GM12878 (cell line): ENCODE results near the gene DDX31. TPM values are rescaled to one million over a fixed set of nuclear protein-coding genes. Genes with fewer than 3 reads are reported as not detected.

ENCODE experiments used
- ATAC-seq: fragments of 200-7000 bp; cut with Tn5 transposase; 3 replicates; pipeline ENCODE4 v1.9.1; 2020; ENCODE audit warnings: mild to moderate bottlenecking, moderate library complexity
- BruUV-seq: library from RNA; stranded (reverse); fragments of 400-500 nt; replicated peaks from 2 replicates; lab custom pipeline; 2021; lab: Mats Ljungman, UMichigan
- CTCF ChIA-PET: fragments of 300-600 bp; sonication (Branson Sonifier 250); formaldehyde crosslinking; extraction: SDS; loops from one replicate; lab custom pipeline; 2021; ENCODE audit warnings: inconsistent platforms; lab: Yijun Ruan, JAX
- POLR2A ChIA-PET: fragments of 350-600 bp; formaldehyde crosslinking; extraction: SDS; loops from one replicate; lab custom pipeline; 2021; ENCODE audit warnings: inconsistent platforms; lab: Charles Lee
- RAD21 ChIA-PET: fragments of 300-600 bp; sonication (Branson Sonifier 250); formaldehyde crosslinking; loops from one replicate; lab custom pipeline; 2023; ENCODE audit warnings: antibody characterized with exemption; ENCODE audit not compliant: unreplicated experiment; lab: Charles Lee
- SMC1A ChIA-PET: fragments of 300-600 bp; sonication (Branson Sonifier 250); formaldehyde crosslinking; loops from one replicate; lab custom pipeline; 2023; ENCODE audit not compliant: unreplicated experiment, uncharacterized antibody; lab: Charles Lee
- DNase-seq: peaks from one replicate; pipeline ENCODE4 v3.0.0-alpha.2; 2011; ENCODE audit warnings: low read depth, low spot score
- FAIRE-seq: peaks from 3 replicates; lab custom pipeline; 2011; peaks lifted over from hg19 to GRCh38; lab: Jason Lieb, UNC
- H2AFZ ChIP-seq: 2 replicates; pipeline ENCODE4 v1.6.0; 2011; ENCODE audit warnings: low read depth, low read length, control low read depth; ENCODE audit not compliant: control insufficient read depth
- H3K27ac ChIP-seq: 2 replicates; pipeline ENCODE4 v1.5.1; 2011; ENCODE audit warnings: control low read depth; ENCODE audit not compliant: control insufficient read depth, insufficient read depth
- H3K27me3 ChIP-seq, 2 experiments: replicated peaks in 1 of 2; 2 replicates each; pipeline versions ENCODE4 v1.6.0 to v1.6.1; 2011; ENCODE audit warnings: low read length in 1 of 2; ENCODE audit not compliant: control insufficient read depth in 2 of 2, insufficient read depth in 2 of 2
- H3K36me3 ChIP-seq, 2 experiments: 2 replicates each; pipeline ENCODE4 v1.5.1; 2011; ENCODE audit warnings: low read length in 1 of 2; ENCODE audit not compliant: control insufficient read depth in 2 of 2, insufficient read depth in 2 of 2
- H3K4me1 ChIP-seq: 2 replicates; pipeline ENCODE4 v1.6.1; 2011; ENCODE audit warnings: mild to moderate bottlenecking, low read length, moderate library complexity, mixed read lengths; ENCODE audit not compliant: control insufficient read depth, insufficient read depth
- H3K4me2 ChIP-seq: 2 replicates; pipeline ENCODE4 v1.6.0; 2011; ENCODE audit warnings: control low read depth; ENCODE audit not compliant: control insufficient read depth, insufficient read depth
- H3K4me3 ChIP-seq: fragments of 200-600 bp; sonication (generic); 2 replicates; pipeline ENCODE4 v1.5.1; 2016
- H3K79me2 ChIP-seq: 2 replicates; pipeline ENCODE4 v1.6.0; 2011; ENCODE audit warnings: low read length; ENCODE audit not compliant: control insufficient read depth, insufficient read depth
- H3K9ac ChIP-seq: 2 replicates; pipeline ENCODE4 v1.8.0; 2011; ENCODE audit warnings: low read length, control low read depth, mixed read lengths; ENCODE audit not compliant: control insufficient read depth, insufficient read depth
- H3K9me3 ChIP-seq: replicated peaks from 3 replicates; pipeline ENCODE4 v1.5.1; 2011; ENCODE audit warnings: mild to moderate bottlenecking, low read length; ENCODE audit not compliant: control insufficient read depth, insufficient read depth
- H4K20me1 ChIP-seq: 2 replicates; pipeline ENCODE4 v1.6.0; 2011; ENCODE audit not compliant: control insufficient read depth, insufficient read depth
- BCL11A ChIP-seq: IDR thresholded peaks from 2 replicates; pipeline ENCODE4 v1.6.1; 2011; ENCODE audit warnings: low read depth, low read length
- CHD1 ChIP-seq: IDR thresholded peaks from 2 replicates; pipeline ENCODE4 v1.6.1; 2012; ENCODE audit warnings: low read depth, low read length, improper control_type of control experiment
- CHD2 ChIP-seq: IDR thresholded peaks from 2 replicates; pipeline ENCODE4 v1.6.1; 2011; ENCODE audit warnings: low read depth, low read length, improper control_type of control experiment, borderline replicate concordance
- CREM ChIP-seq: IDR thresholded peaks from 2 replicates; pipeline ENCODE4 v1.6.1; 2014; ENCODE audit warnings: antibody characterized with exemption, low read depth
- DPF2 ChIP-seq: fragments of 450-650 bp; IDR thresholded peaks from 2 replicates; pipeline ENCODE4 v1.6.1; 2017; ENCODE audit warnings: mild to moderate bottlenecking
- FOXK2 ChIP-seq: fragments of 450-650 bp; IDR thresholded peaks from 2 replicates; pipeline ENCODE4 v1.6.1; 2017; ENCODE audit warnings: mild to moderate bottlenecking, moderate library complexity
- MTA3 ChIP-seq: IDR thresholded peaks from 2 replicates; pipeline ENCODE4 v1.6.1; 2012; ENCODE audit warnings: low read length, inconsistent platforms, borderline replicate concordance
- NRF1 ChIP-seq: conservative IDR thresholded peaks from 2 replicates; pipeline ENCODE4 v1.6.1; 2011; ENCODE audit warnings: mild to moderate bottlenecking, low read depth, low read length, improper control_type of control experiment
- RB1 ChIP-seq: fragments of 450-650 bp; formaldehyde crosslinking; IDR thresholded peaks from 2 replicates; pipeline ENCODE4 v1.6.1; 2017; ENCODE audit warnings: mild to moderate bottlenecking, borderline replicate concordance
- RCOR1 ChIP-seq: conservative IDR thresholded peaks from 2 replicates; pipeline ENCODE4 v1.6.1; 2012; ENCODE audit warnings: low read depth, low read length, improper control_type of control experiment
- RELA ChIP-seq: fragments of 450-650 bp; IDR thresholded peaks from 2 replicates; pipeline ENCODE4 v1.8.0; 2014; ENCODE audit warnings: borderline replicate concordance; ENCODE audit not compliant: partially characterized antibody
- SPI1 ChIP-seq: IDR thresholded peaks from 2 replicates; pipeline ENCODE4 v1.6.1; 2011; ENCODE audit warnings: low read depth, mild to moderate bottlenecking, low read length, moderate library complexity, borderline replicate concordance; ENCODE audit not compliant: insufficient read depth
- SRF ChIP-seq, 2 experiments: IDR thresholded peaks; 2 replicates each; pipeline ENCODE4 v1.6.1; 2011; ENCODE audit warnings: low read depth in 2 of 2, low read length in 2 of 2, mild to moderate bottlenecking in 1 of 2, moderate library complexity in 1 of 2
- YBX1 ChIP-seq: fragments of 450-650 bp; IDR thresholded peaks from 2 replicates; pipeline ENCODE4 v1.6.1; 2016; ENCODE audit warnings: antibody characterized with exemption
- WGBS: methylation state at CpG from one replicate; pipeline ENCODE4 v1.1.6; 2016; ENCODE audit warnings: low lambda C conversion rate; ENCODE audit not compliant: insufficient replicate concordance, insufficient coverage; ENCODE audit errors: missing lambda C conversion rate; 5-methylcytosine and 5-hydroxymethylcytosine counted together
- in situ Hi-C: fragments of 300-500 bp; cut with MboI; formaldehyde crosslinking; loops from 9 replicates; pipeline ENCODE4 v1.14.3; 2018; ENCODE audit warnings: mixed read lengths
- intact Hi-C: fragments of 100-400 bp; cut with micrococcal nuclease; formaldehyde crosslinking; loops from one replicate; pipeline ENCODE4 v1.14.2; 2022; ENCODE audit not compliant: unreplicated experiment
- polyA plus RNA-seq, 11 experiments: library from polyadenylated mRNA; depleted of rRNA in 4 of 11; unstranded in 6 of 11; stranded (reverse) in 5 of 11; fragments of >200 nt; fragmentation: Nextera tagmentation in 4 of 11; fragmentation: Illumina TruSeq in 1 of 11; extraction: Ambion mirVana in 4 of 11; extraction: Trizol in 1 of 11; gene quantifications; 1 replicate in 1 of 11; 2 replicates in 10 of 11; pipeline versions ENCODE4 v1.2.1 to v1.2.3, GENCODE V29; 2011 to 2016; ENCODE audit warnings: inconsistent platforms in 2 of 11, missing spikeins in 2 of 11, low read depth in 1 of 11
- total RNA-seq, 4 experiments: library from RNA; depleted of rRNA in 3 of 4; stranded (reverse); fragments of >200 nt in 3 of 4; fragmentation: Illumina TruSeq in 1 of 4; extraction: Trizol in 1 of 4; gene quantifications; 2 replicates each; pipeline versions ENCODE4 v1.2.1 to v1.2.3, GENCODE V29; 2013 to 2021
- TF ChIP-seq, protein P1 (sequence below): fragments of 150-350 bp; IDR thresholded peaks from 2 replicates; pipeline ENCODE4 v1.6.1; 2016; ENCODE audit warnings: low read depth, low read length
- TF ChIP-seq, protein P2 (sequence below): IDR thresholded peaks from 2 replicates; pipeline ENCODE4 v1.6.1; 2011; ENCODE audit warnings: mild to moderate bottlenecking, low read depth, low read length, moderate library complexity; ENCODE audit not compliant: insufficient replicate concordance
- TF ChIP-seq, protein P3 (sequence below): IDR thresholded peaks from 2 replicates; pipeline ENCODE4 v1.6.1; 2012; ENCODE audit warnings: low read depth, low read length, improper control_type of control experiment
- TF ChIP-seq, protein P4 (sequence below): IDR thresholded peaks from 2 replicates; pipeline ENCODE4 v1.6.1; 2011; ENCODE audit warnings: low read depth, mild to moderate bottlenecking, low read length, moderate library complexity, borderline replicate concordance; ENCODE audit errors: extremely low read depth

Gene DDX31
- total and polyA plus RNA-seq, 10 of the 15 experiments (the other 5 are each of a cell fraction or from before 2014, with no cell fraction given) = 12.1 to 30.8 (median 20.8) TPM

DNA sequence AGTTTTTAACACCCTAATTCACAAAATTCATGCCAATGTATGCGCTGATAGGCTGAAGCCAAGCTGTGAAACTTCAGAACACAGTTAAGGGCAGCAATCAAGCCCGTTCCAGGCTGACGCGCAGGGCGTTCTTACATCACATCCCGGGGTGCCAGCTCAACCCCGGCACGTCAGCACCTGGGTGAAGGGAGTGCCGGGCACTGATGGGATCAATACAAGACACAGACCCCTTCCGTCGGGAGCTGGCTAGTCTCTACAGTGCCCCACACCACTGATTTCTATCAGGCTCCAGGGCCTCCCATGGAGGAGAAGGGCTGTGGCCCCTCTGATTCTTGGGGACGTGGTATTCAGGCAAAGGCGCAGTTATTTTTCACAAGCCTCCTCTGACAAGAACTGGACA, 75.4 kb downstream of the DDX31 start:
- no TSS peak for BruUV-seq
- ChIA-PET RAD21 (no interaction called here), SMC1A (no interaction called here), CTCF (no interaction called here), POLR2A (no interaction called here)
- in situ Hi-C loops = no loop called here
- no peaks in the 10 kb centered on the region for H4K20me1 ChIP-seq
- intact Hi-C loops = no loop called here
- H3K9ac ChIP-seq = no peak overlapping the region
- TF ChIP-seq SRF (IDR thresholded peaks at IDR 0.05; ENCODE audit: low read depth in 2 of 2, low read length in 2 of 2) = no peak
- no peak for TF ChIP-seq CREM
- no peak for TF ChIP-seq NRF1
- TF ChIP-seq, protein P1, sequence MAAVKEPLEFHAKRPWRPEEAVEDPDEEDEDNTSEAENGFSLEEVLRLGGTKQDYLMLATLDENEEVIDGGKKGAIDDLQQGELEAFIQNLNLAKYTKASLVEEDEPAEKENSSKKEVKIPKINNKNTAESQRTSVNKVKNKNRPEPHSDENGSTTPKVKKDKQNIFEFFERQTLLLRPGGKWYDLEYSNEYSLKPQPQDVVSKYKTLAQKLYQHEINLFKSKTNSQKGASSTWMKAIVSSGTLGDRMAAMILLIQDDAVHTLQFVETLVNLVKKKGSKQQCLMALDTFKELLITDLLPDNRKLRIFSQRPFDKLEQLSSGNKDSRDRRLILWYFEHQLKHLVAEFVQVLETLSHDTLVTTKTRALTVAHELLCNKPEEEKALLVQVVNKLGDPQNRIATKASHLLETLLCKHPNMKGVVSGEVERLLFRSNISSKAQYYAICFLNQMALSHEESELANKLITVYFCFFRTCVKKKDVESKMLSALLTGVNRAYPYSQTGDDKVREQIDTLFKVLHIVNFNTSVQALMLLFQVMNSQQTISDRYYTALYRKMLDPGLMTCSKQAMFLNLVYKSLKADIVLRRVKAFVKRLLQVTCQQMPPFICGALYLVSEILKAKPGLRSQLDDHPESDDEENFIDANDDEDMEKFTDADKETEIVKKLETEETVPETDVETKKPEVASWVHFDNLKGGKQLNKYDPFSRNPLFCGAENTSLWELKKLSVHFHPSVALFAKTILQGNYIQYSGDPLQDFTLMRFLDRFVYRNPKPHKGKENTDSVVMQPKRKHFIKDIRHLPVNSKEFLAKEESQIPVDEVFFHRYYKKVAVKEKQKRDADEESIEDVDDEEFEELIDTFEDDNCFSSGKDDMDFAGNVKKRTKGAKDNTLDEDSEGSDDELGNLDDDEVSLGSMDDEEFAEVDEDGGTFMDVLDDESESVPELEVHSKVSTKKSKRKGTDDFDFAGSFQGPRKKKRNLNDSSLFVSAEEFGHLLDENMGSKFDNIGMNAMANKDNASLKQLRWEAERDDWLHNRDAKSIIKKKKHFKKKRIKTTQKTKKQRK = no peak
- TF ChIP-seq FOXK2 = no peak
- TF ChIP-seq CHD1 = no peak
- TF ChIP-seq SPI1 = no peak
- no peak for TF ChIP-seq RELA
- TF ChIP-seq YBX1 = no peak
- TF ChIP-seq RB1 = no peak
- TF ChIP-seq, protein P2, sequence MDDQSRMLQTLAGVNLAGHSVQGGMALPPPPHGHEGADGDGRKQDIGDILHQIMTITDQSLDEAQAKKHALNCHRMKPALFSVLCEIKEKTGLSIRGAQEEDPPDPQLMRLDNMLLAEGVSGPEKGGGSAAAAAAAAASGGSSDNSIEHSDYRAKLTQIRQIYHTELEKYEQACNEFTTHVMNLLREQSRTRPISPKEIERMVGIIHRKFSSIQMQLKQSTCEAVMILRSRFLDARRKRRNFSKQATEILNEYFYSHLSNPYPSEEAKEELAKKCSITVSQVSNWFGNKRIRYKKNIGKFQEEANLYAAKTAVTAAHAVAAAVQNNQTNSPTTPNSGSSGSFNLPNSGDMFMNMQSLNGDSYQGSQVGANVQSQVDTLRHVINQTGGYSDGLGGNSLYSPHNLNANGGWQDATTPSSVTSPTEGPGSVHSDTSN = no peak
- TF ChIP-seq, protein P3, sequence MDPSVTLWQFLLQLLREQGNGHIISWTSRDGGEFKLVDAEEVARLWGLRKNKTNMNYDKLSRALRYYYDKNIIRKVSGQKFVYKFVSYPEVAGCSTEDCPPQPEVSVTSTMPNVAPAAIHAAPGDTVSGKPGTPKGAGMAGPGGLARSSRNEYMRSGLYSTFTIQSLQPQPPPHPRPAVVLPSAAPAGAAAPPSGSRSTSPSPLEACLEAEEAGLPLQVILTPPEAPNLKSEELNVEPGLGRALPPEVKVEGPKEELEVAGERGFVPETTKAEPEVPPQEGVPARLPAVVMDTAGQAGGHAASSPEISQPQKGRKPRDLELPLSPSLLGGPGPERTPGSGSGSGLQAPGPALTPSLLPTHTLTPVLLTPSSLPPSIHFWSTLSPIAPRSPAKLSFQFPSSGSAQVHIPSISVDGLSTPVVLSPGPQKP = no peak
- no peak for TF ChIP-seq DPF2
- TF ChIP-seq, protein P4, sequence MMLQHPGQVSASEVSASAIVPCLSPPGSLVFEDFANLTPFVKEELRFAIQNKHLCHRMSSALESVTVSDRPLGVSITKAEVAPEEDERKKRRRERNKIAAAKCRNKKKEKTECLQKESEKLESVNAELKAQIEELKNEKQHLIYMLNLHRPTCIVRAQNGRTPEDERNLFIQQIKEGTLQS = no peak
- no peak for TF ChIP-seq CHD2
- no peak for TF ChIP-seq MTA3
- no peak for TF ChIP-seq BCL11A
- TF ChIP-seq RCOR1 = no peak
- no peaks in the 10 kb centered on the region for H3K9me3 ChIP-seq
- H3K27ac ChIP-seq = no peak overlapping the region
- H3K4me3 ChIP-seq = no peak overlapping the region
- no peak for ATAC-seq
- H3K79me2 ChIP-seq = no peaks in the 10 kb centered on the region
- H3K27me3 ChIP-seq = no peaks in the 10 kb centered on the region; a peak in 3 of 4 replicates
- no peak overlapping the region for H2AFZ ChIP-seq
- H3K4me1 ChIP-seq = no peaks in the 10 kb centered on the region
- no peak overlapping the region for H3K4me2 ChIP-seq
- H3K36me3 ChIP-seq = peaks cover 3 to 5% of the 10 kb centered on the region in 2 experiments
- FAIRE-seq = no peak
- WGBS = 96% methylated on average over 13 of the region's 13 CpGs
- no peak for DNase-seq
